GM12891 (cell line): ENCODE measurements around the gene SYMPK.

Experiments
- PAX5 ChIP-seq: IDR thresholded peaks from 2 replicates; pipeline ENCODE4 v1.6.1; 2011; ENCODE audit warnings: low read length, moderate library complexity, mild to moderate bottlenecking; ENCODE audit not compliant: insufficient read depth, severe bottlenecking
- POLR2A ChIP-seq: IDR thresholded peaks from 2 replicates; pipeline ENCODE4 v1.6.1; 2011; ENCODE audit warnings: low read depth, low read length, control low read depth
- POLR2AphosphoS5 ChIP-seq: IDR thresholded peaks from 2 replicates; pipeline ENCODE4 v1.6.1; 2011; ENCODE audit warnings: low read depth, low read length, control low read depth
- SPI1 ChIP-seq: IDR thresholded peaks from 2 replicates; pipeline ENCODE4 v1.6.1; 2011; ENCODE audit warnings: low read depth, low read length, control low read depth
- TAF1 ChIP-seq: IDR thresholded peaks from 2 replicates; pipeline ENCODE4 v1.6.1; 2011; ENCODE audit warnings: low read depth, low read length, control low read depth

GRCh38 chr19:45876161-45876410, 13.1 kb upstream of the SYMPK start:
- TF ChIP-seq POLR2A (no peak), PAX5 (no peak), POLR2AphosphoS5 (no peak), TAF1 (no peak), SPI1 (no peak)
